Measurements from ENCODE around the gene COL17A1.

GRCh38 chr10:104056619-104057273 is 28.9 kb downstream of the COL17A1 start:
- TF ChIP-seq POLR2A (IDR thresholded peaks at IDR 0.05) (no peak), CTCF (IDR thresholded peaks at IDR 0.05) (no peak)

All from stomach (tissue), 4 donors.